ENCODE data around the gene PANK4.
"Not testable (repeated sequence)": the region's sequence is repeated elsewhere in the genome, so short reads cannot be mapped to it uniquely, and the experiment has no call there.

PANK4 gene

GRCh38 chr1:2558861-2559260 lies 32.5 kb upstream of the PANK4 start:
- no peak for DNase-seq (ENCODE audit: low read depth)

GRCh38 chr1:2558420-2558819 lies 32.0 kb upstream of the PANK4 start:
- no peak for DNase-seq (ENCODE audit: low read depth)

- DNase-seq (ENCODE audit: low read depth), result no peak
Observed at GRCh38 chr1:2557482-2558400, 31.3 kb upstream of the PANK4 start.

DNA sequence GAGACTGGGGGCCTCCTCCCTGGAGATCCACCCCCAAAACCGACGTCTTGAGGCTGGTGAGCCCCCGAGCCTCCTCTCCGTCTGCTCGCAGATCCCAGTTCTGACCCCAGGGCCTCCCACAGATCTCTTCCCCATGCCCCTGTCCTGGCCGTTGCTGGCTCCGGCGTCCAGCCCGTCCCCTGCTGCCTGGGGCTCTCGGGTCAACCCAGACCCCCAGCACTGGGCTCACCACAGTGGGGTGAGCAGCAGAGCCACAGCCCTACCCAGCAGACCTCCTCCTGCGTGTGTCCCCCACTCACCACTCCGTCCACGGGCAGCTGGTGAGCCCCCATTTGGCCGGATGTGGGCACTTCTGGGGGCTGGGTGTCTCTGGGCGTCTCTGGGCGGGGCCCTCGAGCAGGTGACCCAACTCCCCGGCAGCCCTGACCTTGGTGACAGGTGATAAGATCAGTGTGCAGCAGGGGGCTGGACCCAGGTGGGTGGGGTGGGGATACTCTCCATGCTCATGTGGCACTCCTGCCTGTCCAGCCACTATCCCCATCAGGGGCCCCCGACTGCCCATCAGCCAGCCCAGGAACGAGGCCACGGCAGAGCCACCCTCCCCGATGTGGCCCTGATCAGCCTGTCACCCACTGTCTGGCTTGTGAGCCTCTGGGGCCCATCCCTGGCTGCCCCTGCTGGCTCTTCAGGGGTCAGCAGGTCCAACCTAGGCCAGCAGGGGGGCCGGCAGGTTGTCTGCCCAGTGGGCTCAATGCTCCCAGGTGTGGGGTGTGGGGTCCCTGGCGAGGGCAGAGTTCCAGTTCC lies 30.5 kb upstream of the PANK4 start:
- no peak for DNase-seq (ENCODE audit: low read depth)

GRCh38 chr1:2556277-2556677 lies 29.9 kb upstream of the PANK4 start, which contains the start of gene TNFRSF14:
TNFRSF14 (plus strand) TSS chr1:2556371; CDS start chr1:2556665, 294 bp downstream.
- peak; percentile 34 for DNase-seq (ENCODE audit: low read depth)

- peak; percentile 39 for DNase-seq (ENCODE audit: low read depth)
Observed at GRCh38 chr1:2555634-2556276, 29.4 kb upstream of the PANK4 start.

DNA sequence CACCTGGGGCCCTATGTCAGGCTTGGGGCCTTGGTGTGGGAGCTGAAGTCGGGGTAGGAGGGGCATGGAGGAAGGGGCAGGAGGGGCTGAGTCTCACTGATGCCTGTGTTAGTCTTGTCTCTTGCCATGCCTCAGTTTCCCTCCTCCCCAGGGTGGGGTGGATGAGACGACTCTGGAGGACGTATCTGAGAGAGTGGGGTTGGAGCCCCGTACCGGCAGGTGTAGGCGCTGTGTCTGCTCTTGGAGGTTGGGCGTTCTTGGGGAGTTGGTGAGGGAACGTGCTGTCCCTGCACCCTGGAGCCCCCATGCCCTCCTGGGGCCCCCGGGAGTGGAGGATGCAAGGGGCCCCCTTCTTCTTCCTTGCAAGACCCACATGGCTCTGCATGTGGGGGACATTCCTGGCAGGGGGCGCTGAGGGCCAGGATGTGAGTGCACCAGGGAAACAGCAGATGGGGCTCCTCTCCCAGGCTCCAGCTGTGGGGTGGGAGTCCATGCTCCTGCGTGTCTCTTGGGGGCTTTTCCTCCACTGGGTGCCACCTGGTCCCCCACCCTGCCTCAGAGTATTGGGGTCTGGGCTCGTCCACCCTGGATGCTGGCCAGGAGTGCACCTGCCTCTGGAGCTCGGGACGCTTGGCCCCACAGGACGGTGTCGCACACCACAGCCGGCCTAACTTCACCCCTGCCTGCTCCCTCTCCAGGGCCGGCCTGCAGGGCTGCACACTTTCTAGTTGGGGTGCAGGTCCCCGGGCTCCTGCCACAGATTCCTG lies 28.4 kb upstream of the PANK4 start:
- peak; percentile 23 for DNase-seq (ENCODE audit: low read depth)

DNA sequence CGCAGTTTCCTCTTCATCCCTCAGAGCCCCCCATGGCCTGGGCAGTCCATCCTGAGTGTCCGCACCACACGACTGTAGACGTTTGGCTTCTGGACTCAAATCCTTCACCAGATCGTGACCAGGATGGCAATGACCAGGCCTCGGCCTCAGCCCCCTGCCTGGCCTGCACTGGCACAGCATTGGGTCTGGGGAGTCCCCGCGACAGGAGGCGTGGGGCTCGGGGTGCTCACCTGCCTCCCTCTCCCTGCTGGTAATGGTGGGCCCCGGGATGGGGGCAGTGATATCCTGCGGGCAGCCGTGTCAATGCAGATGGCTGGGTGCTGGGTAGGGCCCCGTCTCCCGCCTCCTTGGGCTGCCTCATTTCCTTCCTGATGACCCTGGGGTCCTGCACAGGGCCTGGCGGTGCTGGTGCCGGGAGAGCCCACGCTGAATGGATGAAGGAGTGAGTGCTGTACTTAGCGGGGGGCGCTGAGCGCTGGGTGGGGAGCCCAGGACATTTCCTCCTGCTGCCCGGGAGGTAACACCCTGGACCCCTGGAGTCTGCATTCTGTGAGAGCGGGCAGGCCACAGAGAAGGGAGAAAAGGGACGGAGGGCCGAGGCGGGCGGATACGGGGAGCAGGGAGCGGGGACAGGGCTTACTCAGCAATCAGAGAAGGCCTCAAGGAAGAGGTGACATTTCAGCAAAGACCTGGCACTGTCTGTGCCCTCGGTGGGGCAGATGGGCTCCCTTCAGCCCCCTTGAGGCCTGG lies 27.6 kb upstream of the PANK4 start:
- no peak for DNase-seq (ENCODE audit: low read depth)

GRCh38 chr1:2553076-2553475 lies 26.7 kb upstream of the PANK4 start:
- DNase-seq (ENCODE audit: low read depth), result not testable (repeated sequence)

DNA sequence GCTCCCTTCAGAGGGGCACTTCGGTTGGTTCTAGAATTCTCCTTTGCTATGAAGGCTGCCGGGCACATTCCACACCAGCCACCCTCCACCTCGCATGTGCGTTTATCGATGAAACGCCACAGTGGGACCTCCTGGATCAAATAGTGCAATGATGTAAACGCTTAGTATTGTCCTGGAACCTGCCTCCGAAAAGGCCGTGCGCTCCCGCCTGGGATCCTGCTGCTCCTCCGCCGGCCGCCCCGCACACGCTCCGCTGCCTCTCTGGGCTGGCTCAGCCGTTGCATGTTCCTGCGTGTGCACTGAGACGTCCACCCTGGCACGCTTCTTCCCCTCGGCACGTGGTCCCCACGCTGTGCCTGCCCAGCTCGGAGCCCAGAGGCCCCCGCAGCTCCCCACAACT lies 25.8 kb upstream of the PANK4 start:
- DNase-seq (ENCODE audit: low read depth), result no peak

DNA sequence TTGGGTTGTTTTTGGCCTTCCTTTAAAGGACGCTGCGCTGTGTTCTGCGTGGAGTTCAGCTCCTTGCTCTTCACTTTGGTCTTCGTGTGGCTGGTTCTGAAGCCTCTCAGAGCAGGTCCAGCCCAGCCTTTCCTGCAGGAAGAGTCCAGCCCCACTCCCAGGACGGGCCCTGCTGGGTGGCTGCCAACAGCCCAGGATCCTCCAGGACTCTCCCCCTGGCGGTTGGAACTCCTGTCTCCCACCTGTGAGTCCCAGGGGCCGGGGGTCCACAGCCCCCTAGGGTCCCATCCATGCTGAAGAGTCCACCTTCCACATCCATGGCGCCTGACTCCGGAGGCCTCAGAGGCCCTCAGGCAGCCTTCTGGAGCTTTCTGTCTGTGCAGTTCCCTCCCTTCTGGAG lies 25.1 kb upstream of the PANK4 start:
- not testable (repeated sequence) for DNase-seq (ENCODE audit: low read depth)

DNA sequence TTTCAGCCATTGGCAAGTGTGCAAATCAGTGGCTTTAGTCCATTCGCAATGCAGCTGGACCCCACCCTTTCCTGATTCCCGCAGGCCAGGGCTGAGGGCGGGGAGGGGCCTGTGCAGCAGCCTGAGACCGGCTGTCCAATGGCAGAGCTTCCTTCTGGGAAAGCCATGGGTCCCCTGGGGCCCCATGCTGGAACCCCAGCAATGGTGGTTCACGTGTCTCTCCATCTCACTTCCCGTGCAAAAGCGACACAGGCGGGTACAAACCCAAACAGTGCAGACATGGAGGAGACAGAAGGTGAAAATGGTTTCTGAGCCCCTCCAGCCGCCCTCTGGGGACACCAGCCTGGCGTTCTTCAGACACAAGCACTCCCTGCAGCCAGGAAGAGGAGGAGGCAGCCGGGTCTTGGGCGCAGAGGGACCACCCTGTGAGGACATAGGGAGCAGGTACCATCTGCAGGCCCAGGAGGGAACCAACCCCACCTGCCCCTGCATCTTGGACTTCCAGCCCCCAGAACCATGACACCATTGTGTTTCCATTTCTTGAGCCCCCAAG lies 24.0 kb upstream of the PANK4 start:
- not testable (repeated sequence) for DNase-seq (ENCODE audit: low read depth)

- not testable (repeated sequence) for DNase-seq (ENCODE audit: low read depth)
Observed at GRCh38 chr1:2549367-2550029, 23.1 kb upstream of the PANK4 start.

DNA sequence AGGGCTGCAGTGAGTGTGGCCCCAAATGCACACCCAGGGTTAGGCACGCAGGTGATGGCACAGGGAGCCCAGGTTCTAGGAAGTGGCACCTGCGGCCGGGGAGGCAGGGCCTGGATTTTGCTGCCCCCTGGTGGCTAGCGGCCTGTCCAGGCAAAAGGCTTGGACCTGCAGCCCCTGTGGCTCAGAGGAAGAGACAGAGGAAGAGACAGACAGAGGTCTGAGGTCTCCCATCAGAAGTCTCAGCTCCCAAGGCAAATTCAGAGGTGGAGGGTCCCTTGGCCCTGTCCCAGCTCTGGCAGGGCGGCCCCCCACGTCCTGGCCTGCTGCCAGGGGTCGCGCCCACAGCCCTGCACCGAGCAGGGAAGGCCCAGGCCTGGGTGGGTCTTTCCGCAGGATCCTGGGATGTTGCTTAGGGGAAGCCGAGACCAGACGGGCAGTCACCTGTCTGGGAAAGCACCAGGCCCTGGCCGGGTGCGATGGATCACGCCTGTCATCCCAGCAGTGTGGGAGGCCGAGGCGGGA lies 21.7 kb upstream of the PANK4 start:
- peak; percentile 74 for DNase-seq (ENCODE audit: low read depth)

- DNase-seq (ENCODE audit: low read depth), result no peak
Observed at GRCh38 chr1:2547210-2548067, 21.0 kb upstream of the PANK4 start.

- peak; percentile 61 for DNase-seq (ENCODE audit: low read depth)
Observed at GRCh38 chr1:2546515-2547209, 20.3 kb upstream of the PANK4 start.

DNA sequence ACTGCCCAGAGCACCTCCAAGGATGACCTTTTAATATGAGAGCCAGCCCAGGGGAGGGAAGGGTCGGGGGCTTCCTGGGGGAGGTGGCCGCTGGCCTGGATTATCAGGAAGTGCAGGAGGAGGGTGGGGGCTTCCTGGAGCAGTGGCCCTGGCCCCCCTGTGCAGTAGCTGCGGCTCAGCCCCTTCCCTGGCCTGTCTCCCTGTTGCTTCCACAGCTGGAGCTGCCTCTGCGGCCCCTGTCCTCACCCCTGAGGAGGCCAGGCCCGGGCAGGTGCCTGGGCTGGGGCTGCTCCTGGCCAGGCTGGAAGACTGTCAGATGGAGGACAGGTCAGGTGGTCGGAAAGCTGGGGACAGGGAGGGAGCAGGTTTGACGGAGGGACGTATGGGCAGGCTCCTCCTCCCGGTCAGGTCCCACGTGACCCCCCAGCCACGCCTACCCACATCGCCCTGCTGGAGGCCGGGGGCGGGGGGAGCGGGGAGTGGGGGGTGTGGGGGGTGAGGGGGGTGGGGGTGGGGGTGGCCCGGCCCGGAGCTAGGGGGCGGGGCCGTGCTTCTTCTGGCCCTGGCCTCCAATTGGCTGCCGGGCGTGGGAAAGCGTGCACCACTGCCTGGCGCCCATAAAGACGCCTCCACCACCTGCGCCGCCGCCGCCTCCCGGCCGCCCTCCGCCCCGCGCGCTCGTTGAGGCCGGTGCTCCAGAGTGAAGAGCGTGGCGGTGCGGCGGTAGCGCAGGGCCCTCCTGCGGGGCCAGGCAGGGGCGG lies 19.5 kb upstream of the PANK4 start:
- DNase-seq (ENCODE audit: low read depth), result peak; percentile 82
